PC-3 (cell line): ENCODE data around the gene RPTN.

ENCODE experiments used
- CTCF ChIP-seq: fragments of 300-600 bp; sonication (generic); conservative IDR thresholded peaks from 2 replicates; pipeline ENCODE4 v1.5.1; 2017; ENCODE audit warnings: antibody characterized with exemption, low read depth, mild to moderate bottlenecking, low read length
- EZH2 ChIP-seq: fragments of 300-600 bp; sonication (generic); IDR thresholded peaks from one replicate; pipeline ENCODE4 v1.6.1; 2017; ENCODE audit warnings: antibody characterized with exemption, mild to moderate bottlenecking, low read length; ENCODE audit not compliant: unreplicated experiment

- TF ChIP-seq CTCF, result no peak
- TF ChIP-seq EZH2, result no peak
These were observed 3.9 kb upstream of the RPTN start for GRCh38 chr1:152162792-152163463.
